HG02623 (cell line): Measurements from ENCODE around the gene GLI2.

Experiments used
- ATAC-seq: cut with Tn5 transposase; IDR thresholded peaks from one replicate; pipeline ENCODE4 v1.9.1; 2021; ENCODE audit warnings: moderate library complexity; ENCODE audit not compliant: unreplicated experiment

GLI2 gene

GRCh38 chr2:120711694-120712093, 24.0 kb upstream of the GLI2 start:
- ATAC-seq = no peak

- ATAC-seq = no peak
Observed at GRCh38 chr2:120712180-120712681, 23.4 kb upstream of the GLI2 start.

- ATAC-seq = no peak
Observed at GRCh38 chr2:120715353-120715752, 20.3 kb upstream of the GLI2 start.

- no peak for ATAC-seq
Observed at GRCh38 chr2:120715941-120716340, 19.7 kb upstream of the GLI2 start.

GRCh38 chr2:120716641-120717585, 18.8 kb upstream of the GLI2 start:
- no peak for ATAC-seq

GRCh38 chr2:120719491-120719890, 16.2 kb upstream of the GLI2 start:
- no peak for ATAC-seq

- ATAC-seq = no peak
Observed at GRCh38 chr2:120720231-120720630, 15.4 kb upstream of the GLI2 start.

- no peak for ATAC-seq
Observed at GRCh38 chr2:120720746-120721375, 14.8 kb upstream of the GLI2 start.

GRCh38 chr2:120722246-120722567, 13.5 kb upstream of the GLI2 start:
- ATAC-seq = no peak

GRCh38 chr2:120722568-120723421, 12.9 kb upstream of the GLI2 start:
- no peak for ATAC-seq

GRCh38 chr2:120726245-120726644, 9.4 kb upstream of the GLI2 start:
- ATAC-seq = no peak

- no peak for ATAC-seq
Observed at GRCh38 chr2:120729406-120730399, 6.0 kb upstream of the GLI2 start.

GRCh38 chr2:120731175-120731574, 4.5 kb upstream of the GLI2 start:
- no peak for ATAC-seq

GRCh38 chr2:120732506-120733237, 3.0 kb upstream of the GLI2 start:
- no peak for ATAC-seq

- ATAC-seq = no peak
Observed at GRCh38 chr2:120733238-120733932, 2.3 kb upstream of the GLI2 start.

- ATAC-seq = no peak
Observed at GRCh38 chr2:120734930-120735651, 577 bp upstream of the GLI2 start.

- no peak for ATAC-seq
Observed at GRCh38 chr2:120736202-120736623, 545 bp downstream of the GLI2 start.
